WERI-Rb-1 (cell line): ENCODE data around the gene ANO4.

Experiments
- DNase-seq: peaks from one replicate; pipeline ENCODE4 v3.0.0-alpha.2; 2020
- H3K27ac ChIP-seq: fragments of 250-450 bp; sonication (Bioruptor Pico); 2 replicates; pipeline ENCODE4 v1.5.1; 2020; ENCODE audit warnings: mild to moderate bottlenecking, moderate library complexity
- H3K27me3 ChIP-seq: fragments of 250-450 bp; sonication (Bioruptor Pico); 2 replicates; pipeline ENCODE4 v1.5.1; 2021; ENCODE audit warnings: mild to moderate bottlenecking, low read depth, moderate library complexity; ENCODE audit not compliant: insufficient read depth, severe bottlenecking
- H3K36me3 ChIP-seq: fragments of 250-450 bp; sonication (Bioruptor Pico); 2 replicates; pipeline ENCODE4 v1.5.1; 2020; ENCODE audit warnings: mild to moderate bottlenecking, moderate library complexity
- H3K4me3 ChIP-seq: 2 replicates; pipeline ENCODE4 v1.5.1; 2011; ENCODE audit warnings: low read depth, mild to moderate bottlenecking, control low read depth, low read length
- H3K9me3 ChIP-seq: fragments of 250-450 bp; sonication (Bioruptor Pico); 2 replicates; pipeline ENCODE4 v1.5.1; 2021; ENCODE audit warnings: mild to moderate bottlenecking, moderate library complexity; ENCODE audit not compliant: severe bottlenecking
- CTCF ChIP-seq: IDR thresholded peaks from 2 replicates; pipeline ENCODE4 v1.5.1; 2011; ENCODE audit warnings: low read depth, mild to moderate bottlenecking, control low read depth, inconsistent platforms, low read length

ANO4 gene

DNA sequence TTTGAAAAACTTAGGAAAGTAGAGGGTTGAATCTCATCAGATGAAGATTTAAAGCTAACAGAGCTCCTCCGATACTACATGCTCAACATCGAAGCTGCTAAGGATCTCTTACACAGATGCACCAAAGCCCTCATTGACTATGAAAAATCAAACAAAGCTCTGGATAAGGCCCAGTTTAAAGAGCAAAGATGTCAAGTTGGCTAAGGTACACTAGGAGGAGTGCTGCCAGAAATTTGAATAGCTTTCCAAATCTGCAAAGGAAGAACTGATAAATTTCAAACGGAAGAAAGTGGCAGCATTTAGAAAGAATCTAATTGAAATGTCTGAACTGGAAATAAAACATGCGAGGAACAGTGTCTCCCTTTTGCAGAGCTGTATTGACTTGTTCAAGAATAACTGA is 274.3 kb downstream of the ANO4 start:
- H3K27me3 ChIP-seq: no peaks in the 10 kb centered on the region
- no peak for DNase-seq
- TF ChIP-seq CTCF: no peak
- H3K4me3 ChIP-seq: no peak overlapping the region
- H3K36me3 ChIP-seq: no peaks in the 10 kb centered on the region
- H3K27ac ChIP-seq: no peak overlapping the region
- H3K9me3 ChIP-seq: no peaks in the 10 kb centered on the region

DNA sequence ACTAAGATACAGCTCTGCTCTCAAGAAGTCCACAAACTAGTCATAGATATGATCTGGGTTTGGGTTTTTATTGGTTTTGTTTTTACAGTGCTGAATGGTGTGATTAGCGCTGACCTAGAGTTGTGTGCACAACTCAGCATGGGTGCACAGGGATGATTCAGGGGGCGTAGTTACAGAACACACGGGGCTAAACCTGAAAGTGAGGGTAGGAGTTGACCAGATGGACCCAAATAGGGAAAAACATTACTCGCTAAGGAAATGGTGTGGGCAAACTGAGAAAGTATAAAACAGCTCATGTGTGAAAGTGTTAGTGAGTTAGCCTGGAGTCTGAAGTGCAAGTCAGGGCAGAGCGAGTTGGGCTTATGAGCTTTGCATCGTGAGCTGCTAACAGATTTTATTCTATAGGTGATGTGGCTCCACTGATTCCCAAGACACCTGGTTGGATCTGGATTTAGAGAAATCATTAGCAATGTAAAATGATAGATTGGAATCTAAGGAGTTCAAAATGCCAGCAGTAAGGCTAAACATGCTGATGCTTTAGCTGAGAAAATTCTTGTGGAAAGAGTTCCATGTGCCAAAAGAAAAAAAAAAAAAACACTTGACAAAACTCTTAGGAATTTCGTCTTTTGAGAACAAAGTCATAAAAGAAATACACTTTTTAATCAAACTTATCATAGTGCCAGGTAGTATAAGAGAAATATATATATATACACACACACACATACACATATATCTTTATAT is 280.5 kb downstream of the ANO4 start:
- Histone ChIP-seq H3K36me3 (no peaks in the 10 kb centered on the region), H3K4me3 (no peak overlapping the region), H3K9me3 (no peaks in the 10 kb centered on the region), H3K27me3 (no peaks in the 10 kb centered on the region), H3K27ac (no peak overlapping the region)
- DNase-seq: no peak
- TF ChIP-seq CTCF: no peak

DNA sequence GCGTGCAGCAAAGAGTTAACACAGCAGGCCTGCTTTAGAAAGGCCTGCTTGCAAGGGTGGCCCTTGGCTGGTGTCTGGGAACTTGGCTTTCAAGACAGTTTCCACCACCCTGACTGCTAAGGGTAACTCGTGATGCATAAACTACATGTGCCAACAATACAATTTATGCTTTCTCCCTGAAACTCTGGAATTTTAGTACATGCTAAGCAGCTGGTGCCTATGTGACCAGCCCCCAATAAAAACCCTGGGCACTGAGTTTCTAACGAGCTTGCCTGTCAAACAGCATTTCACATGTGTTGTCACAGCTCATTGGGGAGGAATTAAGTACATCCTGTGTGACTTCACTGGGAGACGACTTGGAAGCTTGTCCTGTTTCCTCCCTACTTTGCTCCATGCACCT is 282.3 kb downstream of the ANO4 start:
- no peak for TF ChIP-seq CTCF
- DNase-seq: no peak

DNA sequence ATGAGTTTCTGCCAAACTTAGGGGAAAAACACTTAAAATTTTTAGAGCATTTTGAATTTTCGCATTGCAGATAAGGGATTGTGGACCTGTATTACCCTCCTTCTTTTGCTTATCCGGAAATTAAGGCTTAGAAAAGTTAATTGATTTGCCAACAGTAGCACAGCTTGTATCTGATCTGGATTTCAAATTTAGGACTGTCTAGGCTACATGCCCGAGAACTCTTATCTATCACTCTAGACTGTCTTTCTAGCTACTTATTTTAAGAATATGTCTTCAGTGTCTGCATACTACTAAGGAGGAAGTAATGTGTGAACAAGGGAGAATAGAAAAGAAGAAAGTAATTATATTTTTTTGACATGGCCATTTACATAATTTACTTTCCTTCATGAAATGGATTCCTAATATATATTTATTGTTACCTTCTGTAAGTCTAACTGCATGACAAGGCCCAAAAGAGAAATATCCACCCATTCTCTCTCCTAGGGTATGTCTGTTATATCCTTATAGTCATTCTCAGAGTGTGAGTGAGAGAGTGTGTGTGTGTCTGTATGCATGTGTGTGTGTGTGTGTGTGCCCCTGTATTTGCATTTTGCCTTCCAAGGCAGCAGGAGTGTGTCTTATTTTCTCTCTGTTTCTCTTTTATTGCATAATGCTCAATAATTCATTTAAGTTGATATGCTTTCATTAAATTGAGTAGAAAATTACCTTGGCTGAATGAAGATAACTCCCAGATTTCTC is 283.4 kb downstream of the ANO4 start:
- H3K27me3 ChIP-seq: no peaks in the 10 kb centered on the region
- H3K9me3 ChIP-seq: no peaks in the 10 kb centered on the region
- no peak for DNase-seq
- H3K36me3 ChIP-seq: no peaks in the 10 kb centered on the region
- no peak overlapping the region for H3K4me3 ChIP-seq
- H3K27ac ChIP-seq: no peak overlapping the region
- TF ChIP-seq CTCF: no peak

More for the DNA sequence above, 282.3 kb downstream of the ANO4 start:
- H3K4me3 ChIP-seq: no peak overlapping the region
- no peak overlapping the region for H3K27ac ChIP-seq
- H3K36me3 ChIP-seq: no peaks in the 10 kb centered on the region
- no peaks in the 10 kb centered on the region for H3K9me3 ChIP-seq
- no peaks in the 10 kb centered on the region for H3K27me3 ChIP-seq

GRCh38 chr12:101078536-101079285 is 284.1 kb downstream of the ANO4 start:
- Histone ChIP-seq H3K9me3 (no peaks in the 10 kb centered on the region), H3K27me3 (no peaks in the 10 kb centered on the region), H3K27ac (no peak overlapping the region), H3K4me3 (no peak overlapping the region), H3K36me3 (no peaks in the 10 kb centered on the region)
- no peak for TF ChIP-seq CTCF
- no peak for DNase-seq
